ENCODE results near the gene CELF2.

CELF2 gene

DNA sequence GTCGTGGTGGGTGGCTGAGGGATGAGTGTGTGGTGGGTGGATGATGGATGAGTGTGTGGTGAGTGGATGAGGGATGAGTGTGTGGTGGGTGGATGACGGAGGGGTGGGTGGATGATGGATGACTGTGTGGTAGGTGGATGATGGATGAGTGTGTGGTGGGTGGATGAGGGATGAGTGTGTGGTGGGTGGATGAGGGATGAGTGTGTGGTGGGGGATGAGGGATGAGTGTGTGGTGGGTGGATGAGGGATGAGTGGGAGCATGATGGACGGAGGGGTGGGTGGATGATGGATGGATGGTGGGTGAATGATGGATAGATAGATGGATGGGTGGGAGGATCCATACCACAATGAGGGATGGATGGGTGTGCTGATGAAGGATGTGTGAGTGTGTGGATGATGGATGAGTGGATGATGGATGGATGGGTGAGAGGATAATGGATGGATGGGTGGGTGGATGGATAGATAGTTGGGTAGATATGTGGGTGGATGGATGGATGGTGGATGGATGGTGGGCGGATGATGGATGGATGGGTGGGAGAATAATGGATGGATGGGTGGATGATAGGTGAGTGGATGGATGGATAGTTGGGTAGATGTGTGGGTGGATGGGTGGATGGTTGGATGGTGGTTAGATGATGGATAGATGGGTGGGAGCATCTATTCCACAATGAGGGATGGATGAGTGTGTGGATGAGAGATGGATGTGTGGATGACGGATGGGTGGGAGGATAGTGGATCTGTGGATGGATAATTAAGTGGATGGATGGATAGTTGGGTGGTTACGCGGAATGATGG is 266.8 kb downstream of the CELF2 start:
- DNase-seq = no peak

DNA sequence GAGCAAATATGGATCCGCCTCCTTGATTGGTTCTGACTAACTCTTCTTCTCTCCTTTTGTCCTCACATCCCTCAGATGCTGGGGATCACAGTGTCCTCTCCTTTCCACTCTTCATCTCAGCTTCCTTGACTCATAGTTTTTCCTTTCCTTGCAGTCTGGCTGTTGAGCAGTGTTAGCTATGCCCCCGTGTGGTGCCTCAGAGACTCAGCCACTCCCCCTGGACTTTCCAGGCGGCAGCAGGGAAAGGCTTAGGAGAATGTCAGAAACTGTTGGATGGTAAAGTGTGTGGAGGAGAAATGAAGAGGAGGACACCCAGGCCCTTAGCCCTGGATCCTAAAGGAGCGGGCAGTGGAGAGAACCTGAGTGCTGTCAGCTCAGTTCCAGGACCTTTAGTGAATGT is 267.5 kb downstream of the CELF2 start:
- DNase-seq = no peak

DNA sequence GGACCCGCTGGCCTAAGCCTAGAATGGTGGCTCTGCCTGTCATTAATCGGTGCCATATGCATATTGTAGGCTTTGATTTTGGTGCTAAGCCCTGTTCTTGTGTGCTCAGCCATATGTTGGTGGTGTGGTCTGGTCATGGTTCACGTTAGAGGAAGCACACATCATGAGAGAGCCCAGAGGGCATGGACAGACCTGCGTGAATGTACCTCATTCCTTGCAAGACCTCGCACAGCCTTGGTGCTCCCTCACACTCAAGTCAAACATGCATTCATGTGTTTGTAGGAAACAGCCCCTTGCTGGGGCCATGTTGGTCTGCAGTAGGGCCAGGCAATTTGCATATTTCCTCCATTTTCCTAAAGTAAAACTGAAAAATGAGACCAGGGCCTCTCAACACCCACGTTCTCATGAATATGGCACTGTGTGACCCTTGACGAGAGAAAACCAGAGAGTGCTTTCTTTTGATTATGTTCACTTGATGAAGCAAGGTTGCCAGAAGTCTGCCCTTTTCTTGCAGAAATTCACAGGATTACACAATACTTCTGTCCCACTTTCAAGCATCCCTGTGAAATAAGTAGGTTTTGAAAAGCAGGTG is 268.7 kb downstream of the CELF2 start:
- no peak for DNase-seq

DNA sequence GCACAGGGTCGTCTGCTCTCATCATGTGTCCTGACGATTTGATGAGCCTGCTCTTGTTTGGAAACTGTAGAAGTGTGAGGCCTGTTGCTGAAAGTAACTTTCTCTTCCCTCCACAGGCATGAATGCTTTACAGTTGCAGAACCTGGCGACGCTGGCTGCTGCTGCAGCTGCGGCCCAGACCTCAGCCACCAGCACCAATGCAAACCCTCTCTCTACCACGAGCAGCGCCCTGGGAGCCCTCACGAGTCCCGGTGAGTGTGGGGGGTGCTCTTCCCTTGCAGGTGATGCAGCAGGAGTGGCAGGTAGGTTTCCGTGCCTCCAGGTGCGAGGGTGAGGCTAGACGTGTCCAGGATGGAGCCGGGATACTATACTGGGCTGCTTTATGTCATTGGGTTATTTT is 270.6 kb downstream of the CELF2 start:
- no peak for DNase-seq

DNA sequence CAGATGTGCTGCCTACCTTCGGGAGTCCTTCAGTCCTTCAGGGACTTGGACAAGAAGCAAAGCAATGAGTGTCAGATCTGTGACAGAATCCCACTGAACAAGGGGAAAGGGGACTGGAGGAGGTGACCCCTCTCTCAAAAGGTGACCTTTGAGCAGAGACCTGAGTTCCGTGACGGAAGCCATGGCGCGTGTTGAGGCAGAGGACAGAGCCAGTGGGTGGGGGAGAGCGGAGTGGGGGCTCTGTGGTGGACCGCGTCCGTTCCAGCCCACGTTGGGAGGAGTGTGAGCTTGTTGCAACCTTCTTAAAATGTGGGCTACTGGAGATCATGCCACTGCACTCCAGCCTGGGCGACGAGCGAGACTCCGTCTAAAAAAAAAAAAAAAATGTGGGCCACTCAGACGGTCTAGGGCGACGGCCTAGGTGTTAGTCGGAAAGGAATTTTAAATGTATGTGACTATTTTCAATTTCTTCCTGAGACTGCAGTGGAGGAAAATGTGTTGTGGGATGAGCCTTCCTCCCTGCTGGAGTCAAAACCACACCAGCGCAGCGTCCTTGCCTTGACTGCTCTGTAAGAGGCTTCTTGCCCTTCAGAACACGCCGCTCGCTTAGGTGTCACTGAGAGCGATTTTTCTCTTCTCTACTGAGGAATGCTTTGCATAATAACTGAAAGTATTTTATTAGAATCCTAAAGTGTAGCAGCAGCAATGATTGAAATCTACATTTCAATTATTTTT is 272.7 kb downstream of the CELF2 start:
- no peak for DNase-seq

DNA sequence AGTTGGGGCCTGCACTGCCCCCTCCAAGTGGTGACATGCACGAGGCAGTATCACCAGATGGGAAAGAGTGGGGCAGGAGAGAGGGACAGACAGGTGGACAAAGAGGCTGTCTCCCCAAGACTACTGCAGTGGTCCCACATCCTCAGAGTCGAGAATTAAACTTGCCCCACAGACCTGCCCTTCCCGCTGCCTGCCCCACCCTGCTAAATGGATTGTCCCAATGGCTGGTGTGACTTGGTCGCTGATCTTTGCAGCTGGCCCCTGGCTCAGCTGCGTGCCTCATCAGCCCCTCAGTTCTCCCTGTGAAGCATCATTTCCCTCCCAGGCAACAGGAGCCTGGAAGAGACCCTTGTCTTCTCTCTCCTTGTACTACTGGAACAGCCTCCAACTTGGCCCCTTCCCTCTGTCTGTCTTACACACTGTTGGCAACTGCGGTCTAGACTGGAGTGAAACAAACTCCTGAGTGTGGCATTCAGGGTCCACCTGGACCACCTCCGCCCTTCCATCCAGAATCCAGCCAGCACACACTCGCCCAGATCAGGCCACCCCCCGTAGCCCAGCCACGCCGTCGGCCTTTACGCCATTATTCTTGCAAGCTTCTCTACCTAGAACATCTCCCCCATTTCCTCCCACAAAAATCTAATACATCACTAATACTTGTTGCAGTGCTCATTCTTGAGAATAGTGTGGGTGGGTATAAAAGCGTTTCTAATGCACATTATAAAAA is 275.1 kb downstream of the CELF2 start:
- no peak for DNase-seq

DNA sequence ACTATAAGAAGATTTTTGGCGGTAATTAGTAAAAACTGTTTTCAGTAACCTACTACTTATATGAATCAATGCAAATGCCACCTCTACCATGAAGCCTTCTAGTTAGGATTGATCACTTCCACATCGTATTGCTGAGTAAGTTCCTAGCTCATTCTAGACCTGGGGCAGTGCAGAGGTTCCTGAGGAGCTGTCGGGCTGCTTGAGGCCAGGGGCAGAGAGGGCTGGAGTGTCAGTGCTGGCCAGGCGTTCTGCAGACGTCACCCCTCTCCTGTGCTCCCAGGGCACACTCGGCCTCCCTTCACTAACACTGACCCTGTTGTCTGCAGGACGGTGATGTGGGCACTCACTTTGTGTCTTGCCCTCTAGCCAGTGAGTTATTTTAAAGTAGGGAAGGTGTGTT is 275.7 kb downstream of the CELF2 start:
- DNase-seq = no peak

DNA sequence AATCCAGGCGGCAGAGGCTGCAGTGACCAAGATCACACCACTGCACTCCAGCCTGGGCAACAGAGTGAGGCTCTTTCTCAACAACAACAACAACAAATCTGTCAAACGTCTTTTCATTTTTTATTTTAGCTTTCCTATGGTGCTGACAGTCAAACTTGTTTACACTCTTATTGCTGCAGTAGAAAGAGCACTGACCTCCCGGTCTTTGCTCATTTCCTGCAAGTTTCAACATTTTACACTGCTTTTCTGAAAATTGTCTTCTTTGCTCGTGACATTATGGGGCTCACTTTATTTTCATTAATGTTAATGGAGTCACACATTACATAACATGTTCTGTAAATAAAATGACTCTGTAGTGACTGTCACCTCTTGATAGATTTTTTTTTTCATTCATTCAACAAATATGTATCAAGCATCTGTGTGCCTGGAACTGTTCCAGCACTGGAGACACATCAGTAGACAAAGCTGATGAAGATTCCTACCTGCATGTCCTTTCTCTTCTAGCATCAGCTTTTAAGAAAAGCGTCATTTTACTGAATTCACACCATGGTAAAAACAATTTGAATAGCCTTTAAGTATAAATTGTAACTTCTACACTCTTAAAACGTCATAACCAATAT is 277.3 kb downstream of the CELF2 start:
- DNase-seq = no peak

DNA sequence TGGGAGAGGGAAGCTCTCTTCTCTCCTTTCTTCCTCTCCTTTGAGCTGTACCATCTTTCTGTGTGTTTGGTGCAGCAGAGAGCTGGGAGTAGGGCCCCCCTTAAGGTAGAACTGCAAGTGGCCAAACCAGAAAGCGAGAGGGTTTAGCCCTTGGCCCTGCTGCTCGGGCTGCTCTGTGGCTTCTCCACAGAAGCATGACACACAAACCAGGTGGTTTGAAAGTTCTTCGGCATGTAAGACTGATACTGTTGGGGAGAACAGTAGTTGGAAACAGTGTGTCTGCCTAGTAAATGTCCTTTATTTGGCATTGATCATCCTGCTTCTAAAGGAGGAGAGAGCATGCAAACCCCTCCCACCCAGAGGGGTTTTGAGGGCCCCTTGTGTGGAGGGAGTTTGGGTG is 277.8 kb downstream of the CELF2 start:
- DNase-seq = no peak

DNA sequence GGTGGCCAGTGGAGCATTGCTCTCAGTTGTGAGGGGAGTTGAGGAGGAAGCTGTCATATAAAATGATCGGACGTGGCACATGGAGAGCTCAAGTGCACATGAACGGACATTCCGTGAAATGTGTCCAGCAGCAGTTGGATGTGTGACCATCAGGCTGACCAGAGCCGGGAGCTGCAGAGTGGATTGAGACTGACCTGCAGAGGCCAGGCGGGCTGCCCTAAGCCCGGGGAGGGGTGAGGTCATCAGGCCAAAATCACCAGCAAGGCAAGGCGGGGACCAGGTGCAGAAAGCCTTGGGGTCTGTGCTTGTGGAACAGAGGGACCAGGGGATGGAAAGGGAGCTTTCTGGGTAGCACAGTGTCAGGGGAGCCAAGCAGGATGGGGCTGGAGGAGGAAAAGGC is 279.5 kb downstream of the CELF2 start:
- no peak for DNase-seq

DNA sequence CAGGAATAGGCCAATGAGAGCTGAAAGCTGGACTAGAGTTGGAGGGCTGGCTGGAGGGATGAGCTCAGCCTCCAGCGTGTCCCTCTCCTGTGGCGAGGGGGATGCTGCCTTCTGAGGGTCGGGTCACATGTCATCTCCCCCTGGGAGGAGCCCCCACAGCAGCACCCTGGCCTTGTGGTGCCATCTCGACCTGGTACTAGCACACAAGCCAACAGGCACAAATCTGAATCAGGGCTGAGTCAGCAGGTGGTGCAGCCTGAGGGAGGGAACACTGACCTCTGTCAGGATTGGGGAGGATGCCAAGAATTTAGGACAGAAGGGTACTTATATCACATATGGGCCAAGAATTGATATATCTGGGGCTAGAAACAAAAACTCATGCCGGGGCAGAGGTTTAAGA is 280.4 kb downstream of the CELF2 start:
- DNase-seq = no peak

DNA sequence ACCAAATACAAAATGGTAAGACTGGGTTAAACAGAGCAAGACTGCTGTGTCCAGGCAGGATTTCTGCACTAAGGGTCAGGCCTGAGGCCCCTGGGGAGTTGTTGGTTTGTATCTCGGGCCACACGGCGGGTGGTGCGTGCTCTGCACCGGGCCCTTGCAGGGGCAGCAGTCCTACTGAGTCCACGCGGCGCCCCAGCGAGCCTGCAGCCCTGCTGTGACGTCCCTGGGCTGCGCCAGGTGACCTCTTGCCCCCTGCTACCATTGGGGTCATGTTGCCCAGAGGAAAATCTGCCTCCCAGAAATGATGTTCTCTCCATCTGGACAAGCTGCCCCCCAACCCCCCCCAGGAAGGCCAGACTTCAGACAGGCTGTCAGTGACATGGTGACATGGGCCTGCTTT is 281.5 kb downstream of the CELF2 start:
- no peak for DNase-seq

DNA sequence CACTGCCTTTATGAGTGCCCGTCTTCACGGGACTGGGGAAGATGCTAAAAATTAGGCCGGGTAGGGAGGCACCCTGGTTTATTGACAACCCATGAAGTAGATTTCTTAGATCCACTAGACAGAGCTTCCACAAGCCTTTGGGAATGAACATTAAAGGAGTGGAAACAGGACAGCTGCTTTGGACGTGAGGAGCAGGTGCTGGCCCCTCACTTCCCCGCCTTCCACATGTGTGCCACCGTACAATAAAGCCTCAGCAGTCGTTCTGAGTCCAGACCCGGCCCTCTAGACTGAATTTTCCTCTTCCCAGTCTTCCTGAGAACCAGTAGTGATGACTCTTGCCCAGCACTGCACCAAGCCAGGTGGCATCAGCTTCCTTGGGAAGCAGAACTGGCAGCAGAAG is 282.4 kb downstream of the CELF2 start:
- no peak for DNase-seq

DNA sequence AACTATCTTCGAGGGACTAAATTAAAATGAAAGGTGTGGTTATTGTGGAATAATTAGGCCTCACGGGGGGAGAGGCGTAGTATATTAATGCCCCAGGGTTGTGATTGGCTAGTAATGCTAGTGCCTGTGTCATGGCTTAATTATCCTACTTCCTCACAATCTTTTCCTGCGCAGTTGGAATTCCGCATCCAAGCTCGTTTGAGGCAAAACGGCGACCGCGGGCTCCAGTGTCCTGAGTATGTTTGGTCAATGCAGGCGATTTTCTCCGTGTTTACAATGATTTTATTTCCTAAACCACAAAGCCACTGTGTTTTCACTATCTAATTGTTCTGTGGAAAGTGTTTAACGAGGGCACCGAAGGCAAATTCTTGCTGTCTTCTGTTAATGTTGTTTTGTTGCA is 282.9 kb downstream of the CELF2 start:
- no peak for DNase-seq

DNA sequence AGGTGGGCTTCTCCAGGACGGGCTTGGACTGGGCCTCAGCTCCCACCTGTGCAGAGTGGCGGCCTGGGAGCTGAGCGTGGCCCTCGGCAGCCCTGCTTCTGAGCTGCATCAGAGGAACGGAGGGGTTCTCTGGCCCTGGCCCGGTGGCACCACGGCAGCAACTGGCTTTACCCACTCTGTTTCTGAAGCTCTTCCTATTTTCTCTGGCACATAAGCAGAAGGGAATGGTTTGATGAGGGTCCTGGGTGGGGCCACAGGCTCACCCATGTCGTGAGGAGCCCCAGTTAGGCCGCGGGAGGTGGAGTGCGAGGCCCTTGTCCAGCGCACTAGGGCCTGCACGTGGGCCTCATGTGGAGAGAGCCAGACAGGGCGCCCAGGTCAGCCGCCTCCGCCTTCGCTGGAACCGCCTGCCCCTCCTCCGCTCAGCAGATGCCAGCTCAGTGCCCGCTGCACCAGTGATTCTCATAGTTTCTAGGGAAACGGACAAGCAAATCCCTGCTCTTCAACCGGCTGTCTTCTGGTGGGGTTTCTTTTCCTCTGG is 284.0 kb downstream of the CELF2 start:
- DNase-seq = no peak

DNA sequence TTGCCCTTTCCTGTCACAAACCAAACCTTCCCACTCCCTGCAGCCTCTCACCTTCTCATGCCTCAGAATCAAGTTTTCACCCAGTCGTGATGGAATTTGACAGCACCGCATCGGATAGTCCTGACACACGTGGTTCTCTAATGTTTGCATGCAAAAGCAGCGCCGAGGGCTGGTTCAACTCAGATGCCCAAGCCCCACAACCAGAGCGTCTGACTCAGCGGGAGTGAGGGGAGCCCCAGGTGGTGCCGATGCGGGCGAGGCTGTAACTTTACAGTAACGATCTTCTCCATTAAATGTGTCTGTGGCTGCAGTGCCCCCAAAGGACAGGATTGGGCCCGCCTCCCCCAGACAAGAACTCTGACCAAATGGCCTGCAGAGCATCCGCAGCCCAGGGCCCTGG is 284.5 kb downstream of the CELF2 start:
- DNase-seq = no peak

DNA sequence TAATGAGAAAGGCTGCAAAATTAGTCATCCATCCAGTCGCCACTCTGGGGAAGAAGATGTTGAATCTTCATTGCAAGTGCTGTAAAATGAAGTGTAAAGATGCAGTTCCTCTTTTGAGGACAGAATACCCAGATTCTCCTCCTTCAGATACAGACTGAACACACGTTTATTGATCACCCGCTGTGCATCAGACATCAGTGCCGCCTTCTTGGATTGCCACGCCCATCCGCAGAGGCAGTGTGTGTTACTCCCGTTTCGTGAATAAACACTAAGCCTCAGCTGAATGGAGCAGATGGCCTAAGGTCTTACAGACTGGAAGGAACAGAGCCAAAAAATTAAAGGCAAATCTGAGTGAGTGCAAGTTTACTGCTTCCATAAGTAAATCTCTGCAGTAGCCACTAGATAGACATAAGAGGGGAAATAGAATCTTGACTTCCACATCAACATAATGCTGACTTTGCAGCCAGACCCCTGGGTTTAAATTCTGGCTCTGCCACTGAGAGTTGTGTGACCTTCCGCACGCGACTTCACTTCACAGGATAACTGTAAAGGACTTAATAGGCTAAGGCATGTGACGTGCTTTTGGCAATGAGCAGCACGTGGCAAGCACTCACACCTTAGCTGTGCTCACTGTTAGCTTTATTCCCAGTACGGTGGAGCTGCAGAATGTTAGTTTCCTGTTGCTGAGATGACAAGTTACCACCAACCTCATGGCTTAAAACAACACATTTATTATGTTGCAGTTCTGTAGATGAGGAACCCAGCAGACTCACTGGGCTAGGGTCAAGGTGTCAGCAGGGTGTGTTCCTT is 285.9 kb downstream of the CELF2 start:
- DNase-seq = peak; percentile 2

DNA sequence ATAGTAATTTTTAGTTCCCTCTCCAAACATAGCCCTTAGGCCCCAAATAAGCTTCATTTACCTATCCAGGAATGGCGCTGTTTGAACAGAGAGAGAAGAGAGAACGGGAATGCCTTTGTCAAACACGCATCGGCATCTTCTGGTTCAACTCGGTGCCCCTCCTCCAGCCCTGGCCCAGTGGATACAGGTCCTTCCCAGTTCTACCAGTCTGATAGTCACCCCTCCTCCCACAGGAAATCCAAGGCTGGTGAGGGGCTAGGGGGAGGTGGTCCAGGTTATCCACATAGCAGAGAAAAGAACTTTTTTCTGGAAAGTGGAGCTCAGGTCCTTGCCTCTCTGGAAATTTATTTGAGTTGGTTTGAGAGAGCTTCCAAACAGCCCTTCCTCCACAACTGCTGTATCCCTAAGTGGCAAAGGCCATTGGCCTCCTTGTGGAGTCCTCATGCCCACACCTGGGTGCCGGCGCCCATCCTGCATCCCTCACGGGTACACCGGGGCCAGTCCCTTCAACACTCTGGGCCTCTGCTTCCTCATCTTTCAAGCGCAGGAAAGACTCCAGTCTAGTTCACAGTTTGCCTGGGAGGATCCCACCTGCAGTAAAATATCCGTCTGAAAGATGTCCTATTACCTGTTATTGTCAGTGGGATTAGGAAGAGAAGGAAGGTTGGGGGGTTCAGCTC is 287.4 kb downstream of the CELF2 start:
- DNase-seq = no peak

DNA sequence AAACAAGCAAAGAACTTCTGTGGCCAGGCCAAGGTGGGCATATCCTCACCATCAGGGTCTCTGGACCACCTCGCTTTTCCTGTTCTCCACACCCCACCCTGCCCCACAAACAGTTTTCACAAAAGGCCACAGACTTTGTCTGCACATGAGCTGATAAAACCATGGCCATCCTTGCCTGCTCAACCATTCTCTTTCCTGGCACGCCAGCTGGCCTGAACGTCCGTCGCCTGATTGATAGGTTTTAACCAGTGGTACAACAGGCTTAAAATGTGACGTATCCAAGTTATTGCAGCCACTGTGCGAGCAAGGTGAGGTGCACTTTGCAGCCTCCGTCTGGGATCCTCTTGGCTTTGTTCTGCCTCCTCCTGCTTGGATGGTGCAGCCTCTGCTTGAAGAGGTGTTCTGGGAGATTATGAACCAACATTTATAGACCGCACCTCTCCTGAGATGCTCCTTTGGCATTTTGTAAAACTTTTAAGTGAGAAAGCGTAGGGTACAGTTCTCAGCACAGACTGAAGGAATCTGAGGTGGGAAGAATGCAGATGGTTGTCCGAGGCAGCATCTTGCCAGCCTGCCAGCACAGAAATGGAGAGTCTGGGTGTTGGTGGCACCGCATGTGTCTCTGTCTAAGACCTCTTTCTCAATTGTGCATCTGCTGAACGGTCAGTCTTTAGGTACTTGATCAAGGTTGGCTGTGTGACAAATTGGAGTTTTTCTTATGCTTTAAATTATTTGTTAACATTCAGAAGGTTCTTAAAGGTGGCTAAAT is 288.3 kb downstream of the CELF2 start:
- DNase-seq = no peak

DNA sequence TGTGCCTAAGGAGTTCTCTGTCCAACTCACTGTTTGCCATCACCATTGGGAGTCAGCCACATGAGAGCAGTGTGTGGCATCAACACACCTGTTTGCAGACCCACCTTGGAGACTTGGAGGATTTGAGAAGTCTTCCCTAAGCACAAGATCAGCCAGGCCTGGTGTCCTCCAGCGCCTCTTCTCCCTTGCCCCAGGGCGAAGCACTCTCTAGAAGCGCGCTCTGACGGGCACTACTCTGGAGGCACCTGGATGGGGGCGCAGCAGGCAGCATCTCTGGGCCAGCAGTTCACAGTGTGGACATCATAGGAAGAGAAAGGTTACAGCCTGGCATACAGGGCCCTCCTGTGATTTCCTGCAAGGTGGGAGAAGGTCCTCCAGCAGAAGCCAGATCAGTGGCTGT is 289.3 kb downstream of the CELF2 start:
- no peak for DNase-seq

DNA sequence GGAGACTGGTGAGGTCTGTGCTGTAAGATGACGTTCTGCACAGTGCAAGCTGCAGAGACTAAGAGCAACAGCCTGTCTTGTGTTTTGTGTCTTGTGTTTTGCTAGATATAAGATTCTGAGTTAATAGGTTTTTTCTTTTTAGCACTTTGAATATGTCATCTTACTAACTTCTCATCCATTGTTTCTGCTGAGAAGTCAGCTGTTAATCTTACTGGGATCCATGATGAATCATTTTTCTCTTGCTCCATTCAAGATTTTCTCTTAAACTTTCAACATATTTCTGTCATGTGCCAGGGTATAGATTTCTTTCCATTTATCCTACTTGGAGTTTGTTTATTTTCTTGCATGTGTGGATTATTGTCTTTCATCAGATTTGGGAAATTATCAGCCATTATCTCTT is 290.3 kb downstream of the CELF2 start:
- no peak for DNase-seq
